ENCODE measurements around the gene CPNE2. TPM values are rescaled to one million over a fixed set of nuclear protein-coding genes. Genes with fewer than 3 reads are reported as not detected.

CPNE2 gene
- total RNA-seq, 1 experiment from 2014 or later: 43.0 TPM

DNA sequence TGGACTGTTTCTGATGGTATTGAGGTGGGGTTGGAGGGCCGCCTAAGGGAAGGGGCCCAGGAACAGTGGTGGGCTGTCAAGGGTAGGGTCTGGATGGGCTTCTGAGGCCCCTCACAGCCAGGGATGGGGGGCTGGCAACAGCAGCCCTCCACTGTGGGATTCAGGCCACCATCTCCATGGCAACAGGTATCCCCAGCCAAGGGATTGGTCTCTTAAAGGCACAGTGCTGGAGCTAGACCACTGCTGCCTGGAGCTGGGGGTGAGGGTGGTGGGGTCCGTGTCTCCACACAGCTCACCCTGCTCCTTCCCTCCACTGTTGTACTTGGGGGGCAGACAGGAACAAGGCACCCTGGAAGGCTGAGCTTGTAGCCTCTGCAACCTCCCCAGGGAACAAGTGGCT lies 51.6 kb downstream of the CPNE2 start:
- no peak for DNase-seq (ENCODE audit: low spot score)

DNA sequence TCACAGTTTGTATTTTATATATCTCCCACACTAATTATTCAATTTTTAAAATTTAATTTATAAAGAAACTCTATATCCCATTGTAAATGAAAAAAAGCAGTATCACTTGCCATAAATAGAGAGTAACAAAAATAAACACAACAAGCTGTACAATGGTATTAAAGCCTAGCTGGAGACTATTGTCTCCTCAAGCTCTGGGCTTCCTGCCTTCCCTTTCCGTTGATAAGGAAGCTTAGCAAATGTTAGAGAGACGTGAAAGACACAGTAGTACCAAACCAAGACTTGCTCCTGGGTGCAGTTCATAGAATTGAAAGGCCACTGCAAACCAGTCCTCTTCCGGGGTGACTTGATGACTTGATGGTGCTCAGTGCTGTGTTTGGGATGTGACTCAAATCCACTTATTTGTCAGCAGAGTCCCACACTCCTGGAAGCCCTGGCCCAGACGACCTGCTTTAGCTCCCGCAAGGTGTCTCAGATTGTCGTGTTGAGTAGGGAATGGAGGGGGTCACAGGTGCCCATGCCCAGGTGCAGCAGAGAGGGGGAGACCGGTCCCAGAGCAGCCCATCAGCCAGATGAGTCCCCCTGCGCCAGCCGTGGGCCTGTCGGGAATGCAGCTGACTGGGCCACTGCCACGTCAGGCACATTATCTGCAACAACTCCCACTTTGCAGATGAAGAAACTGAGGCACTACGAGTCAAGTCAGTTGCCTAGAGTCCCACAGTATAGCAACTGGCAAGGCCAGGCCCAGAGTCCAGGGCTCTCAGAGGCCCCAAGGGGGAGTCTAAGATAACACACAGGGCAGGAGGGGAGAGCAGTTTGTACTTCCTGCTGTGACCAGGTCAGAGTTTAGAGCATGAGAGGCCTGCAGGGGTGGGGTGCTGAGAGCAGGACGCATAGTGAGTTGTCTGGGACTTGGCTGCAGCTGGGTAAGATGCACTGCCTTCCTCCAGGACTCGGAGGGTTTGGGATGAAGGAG lies 53.0 kb downstream of the CPNE2 start:
- DNase-seq (ENCODE audit: low spot score): no peak

DNA sequence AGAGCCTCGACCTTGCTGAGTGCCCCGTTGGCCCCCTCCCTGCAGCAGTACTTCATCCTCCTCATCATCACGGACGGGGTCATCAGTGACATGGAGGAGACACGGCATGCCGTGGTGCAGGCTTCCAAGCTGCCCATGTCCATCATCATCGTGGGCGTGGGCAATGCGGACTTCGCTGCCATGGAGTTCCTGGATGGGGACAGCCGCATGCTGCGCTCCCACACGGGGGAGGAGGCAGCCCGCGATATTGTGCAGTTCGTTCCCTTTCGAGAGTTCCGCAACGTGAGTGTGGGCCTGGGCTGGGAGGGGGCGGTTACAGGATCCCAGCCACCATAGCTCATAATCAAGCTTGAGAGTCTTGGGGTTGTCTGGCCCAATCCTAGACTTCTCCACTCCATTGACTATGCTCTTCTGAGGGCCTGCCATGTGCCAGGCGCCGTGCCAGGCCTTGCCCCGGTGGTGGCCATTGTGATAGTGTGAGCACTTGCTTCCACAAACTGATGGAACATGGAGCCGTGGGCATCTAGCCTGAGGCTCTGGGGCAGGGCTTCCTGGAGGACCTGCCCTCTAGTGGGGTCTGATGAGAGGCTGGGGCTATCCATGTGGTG lies 53.8 kb downstream of the CPNE2 start:
- DNase-seq (ENCODE audit: low spot score): no peak

DNA sequence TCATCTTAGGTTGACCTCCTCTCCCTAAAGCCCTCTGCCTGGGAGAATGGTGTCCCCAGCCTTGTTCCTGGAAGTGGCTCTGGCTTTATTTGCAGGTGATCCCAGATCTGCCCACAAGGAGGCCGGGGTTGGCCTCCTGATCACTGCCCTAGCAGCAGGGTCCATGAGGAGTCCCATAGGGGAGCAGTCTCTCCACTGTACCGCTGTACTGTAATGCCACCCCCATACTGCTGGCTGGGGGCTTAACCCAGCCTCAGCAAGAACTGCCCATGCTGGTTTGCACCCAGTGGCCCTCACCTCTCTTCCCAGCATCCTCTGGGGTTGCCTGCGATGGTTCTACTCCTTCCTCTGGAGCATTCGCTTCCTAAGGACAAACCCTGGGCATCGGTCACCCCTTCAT lies 54.4 kb downstream of the CPNE2 start:
- DNase-seq (ENCODE audit: low spot score): no peak

DNA sequence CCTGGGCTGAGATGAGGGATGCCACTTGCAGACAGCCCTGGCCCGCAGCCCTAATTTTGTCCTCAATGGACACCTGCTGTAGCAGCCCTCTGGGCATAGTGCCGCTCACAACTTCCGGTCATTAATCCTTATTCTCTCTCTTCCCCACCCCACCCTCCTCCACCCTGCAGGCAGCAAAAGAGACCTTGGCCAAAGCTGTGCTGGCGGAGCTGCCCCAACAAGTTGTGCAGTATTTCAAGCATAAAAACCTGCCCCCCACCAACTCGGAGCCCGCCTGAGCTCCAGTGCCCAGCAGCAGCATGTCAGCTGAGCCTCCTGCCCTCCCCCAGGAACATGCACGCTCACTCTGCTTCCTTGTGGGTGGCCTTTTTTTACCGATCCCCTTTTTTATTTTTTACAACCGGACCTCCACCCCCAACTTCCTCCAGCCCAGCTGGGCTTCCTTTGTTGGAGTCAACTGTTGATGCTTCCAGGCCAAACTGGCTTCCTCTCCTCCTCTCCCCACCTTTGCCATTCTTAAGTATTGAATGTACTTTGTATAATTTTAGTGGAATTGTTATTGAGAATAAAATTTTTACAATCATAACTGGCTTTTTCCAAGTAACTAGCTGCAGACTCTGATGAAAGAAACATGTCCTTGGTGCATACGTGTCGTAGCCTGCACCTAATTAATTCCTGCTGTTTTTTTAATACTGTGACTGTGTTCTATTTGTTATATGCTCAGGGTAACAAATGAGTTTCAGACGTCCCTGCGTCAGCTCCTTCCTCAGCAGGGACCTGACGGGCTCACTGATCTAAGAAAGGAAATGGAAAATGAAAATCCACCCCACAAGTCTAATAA lies 55.2 kb downstream of the CPNE2 start:
- peak; percentile 57 for DNase-seq (ENCODE audit: low spot score)

DNA sequence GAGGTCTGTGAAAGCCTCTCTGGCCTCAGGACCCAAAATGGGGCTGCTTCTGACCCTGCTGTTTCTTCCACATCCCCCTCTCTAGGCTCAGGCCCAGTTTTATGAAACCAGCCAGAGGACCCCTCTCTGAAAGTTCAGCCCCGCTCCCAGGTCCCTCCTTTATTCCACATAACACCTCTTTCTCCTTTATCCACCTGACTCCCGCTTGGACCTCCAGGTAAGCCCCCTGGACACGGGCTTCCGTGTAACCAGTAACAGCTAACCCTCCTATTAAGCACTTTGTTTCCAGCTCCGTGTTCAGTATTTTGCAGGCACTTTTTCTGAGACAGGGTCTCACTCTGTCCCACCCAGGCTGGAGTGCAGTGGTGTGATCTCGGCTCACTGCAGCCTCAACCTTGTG lies 56.1 kb downstream of the CPNE2 start:
- DNase-seq (ENCODE audit: low spot score): no peak

DNA sequence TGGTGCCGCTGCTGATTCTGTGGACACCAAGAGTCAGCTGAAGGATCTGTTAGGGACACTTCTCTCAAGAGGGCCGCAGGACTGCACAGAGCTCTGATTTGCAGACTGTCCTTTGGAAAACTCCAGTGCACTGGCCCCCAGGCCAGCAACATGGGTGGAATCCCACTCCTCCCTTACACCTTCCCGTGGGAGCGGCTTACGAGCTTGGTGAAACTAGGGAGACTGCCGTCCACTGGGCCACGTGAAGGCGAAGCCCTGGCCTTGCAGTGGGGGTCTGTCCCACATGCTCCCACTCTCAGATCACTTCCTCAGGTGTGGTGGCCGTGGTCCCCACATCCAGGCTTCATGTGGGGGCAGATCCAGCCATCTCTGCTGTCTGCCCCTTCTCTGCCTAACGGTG lies 57.0 kb downstream of the CPNE2 start:
- no peak for DNase-seq (ENCODE audit: low spot score)

DNA sequence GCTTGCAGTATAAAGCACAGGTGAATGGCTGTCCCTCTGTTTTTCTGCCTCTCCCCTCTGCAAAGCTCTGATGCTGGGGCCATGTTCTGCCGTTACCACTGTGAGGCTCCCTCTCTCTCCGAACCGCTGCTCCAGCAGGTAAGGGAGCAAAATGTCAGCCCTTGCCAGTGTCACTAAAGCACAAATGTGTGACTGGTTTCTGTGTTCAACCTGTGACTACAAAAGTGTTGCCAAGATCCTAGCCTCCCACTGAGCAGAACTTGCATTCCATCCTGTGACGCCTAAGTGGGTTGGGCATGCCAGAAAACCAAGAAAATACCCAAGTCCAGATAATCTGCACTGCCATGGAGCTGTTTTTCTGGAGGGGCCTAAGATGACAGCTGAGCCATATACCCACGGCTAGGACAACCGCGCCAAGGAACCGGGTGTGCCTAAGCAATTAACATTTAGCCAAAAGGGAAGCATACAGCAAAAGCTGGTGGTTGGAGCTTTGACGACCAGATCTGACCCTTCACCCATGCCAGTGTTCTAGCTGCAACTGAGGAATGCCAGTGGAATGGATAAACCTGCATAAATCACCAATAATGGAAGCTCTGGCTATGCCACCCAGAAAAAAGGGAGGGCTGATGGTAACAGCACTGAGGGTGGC lies 58.4 kb downstream of the CPNE2 start:
- peak; percentile 55 for DNase-seq (ENCODE audit: low spot score)

DNA sequence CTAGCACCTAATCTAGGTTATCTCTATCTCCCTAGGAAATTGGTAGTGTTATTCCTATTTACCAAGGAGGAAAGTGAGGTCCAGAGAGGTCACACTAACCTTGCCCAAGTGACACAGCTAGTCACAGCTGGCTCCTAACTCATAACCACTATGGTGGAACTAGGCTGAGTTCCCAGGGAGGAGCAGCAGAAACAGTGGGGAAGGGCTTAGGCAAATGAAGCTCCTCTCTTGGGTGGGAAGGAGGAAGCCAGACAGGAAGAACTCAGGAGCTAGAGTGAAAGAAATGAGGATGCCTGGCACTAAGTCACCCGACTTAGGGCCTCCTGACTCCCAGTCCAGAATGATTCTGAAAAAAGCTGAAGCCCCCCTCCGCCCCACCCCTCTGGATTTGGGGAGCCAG lies 59.0 kb downstream of the CPNE2 start:
- no peak for DNase-seq (ENCODE audit: low spot score)

DNA sequence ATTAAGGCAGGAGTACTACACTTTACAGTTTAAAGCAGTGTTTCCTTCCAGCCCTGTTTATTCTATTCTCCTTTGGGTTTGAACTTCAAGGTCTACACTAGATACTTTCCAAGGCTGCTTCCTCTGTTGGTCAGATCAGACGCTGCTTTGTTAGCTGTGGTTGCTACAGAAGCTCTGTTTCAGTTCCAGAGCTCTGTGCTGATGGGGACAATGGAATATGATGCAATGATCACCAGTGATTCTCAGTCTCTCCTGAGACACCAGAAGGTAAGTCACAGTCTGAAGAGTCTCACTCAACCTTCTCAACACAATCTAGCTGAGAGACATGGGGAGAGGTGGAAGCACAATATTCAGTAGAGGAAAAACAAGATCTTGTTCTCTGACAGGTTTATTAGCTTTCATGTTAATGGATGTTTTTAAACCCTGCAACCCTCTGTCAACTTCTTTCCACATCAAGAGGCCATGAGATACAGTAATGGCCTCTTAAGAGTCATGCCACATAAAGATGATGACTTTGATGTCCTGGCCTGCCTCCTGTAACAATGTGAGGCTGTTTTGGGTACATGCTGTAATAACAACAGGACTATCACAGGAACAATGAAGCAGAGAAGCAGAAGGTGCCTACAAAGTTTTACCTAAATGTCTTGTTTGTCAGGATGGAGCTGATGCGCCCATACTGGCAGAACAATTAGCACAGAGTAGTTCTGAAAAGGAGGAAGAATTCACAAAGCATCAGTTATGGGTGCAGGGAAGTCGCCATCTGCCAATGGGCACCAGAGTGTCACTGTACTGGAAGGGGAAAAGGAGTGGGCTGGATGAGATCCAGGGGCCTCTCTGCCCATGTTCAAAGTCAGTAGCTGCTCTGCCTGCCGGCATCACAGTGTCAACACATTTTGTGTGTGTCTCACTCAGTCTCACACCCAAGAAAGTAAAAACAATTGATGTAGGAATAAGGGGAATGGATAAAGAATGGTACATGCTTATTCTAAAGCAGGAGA lies 60.0 kb downstream of the CPNE2 start:
- no peak for DNase-seq (ENCODE audit: low spot score)

DNA sequence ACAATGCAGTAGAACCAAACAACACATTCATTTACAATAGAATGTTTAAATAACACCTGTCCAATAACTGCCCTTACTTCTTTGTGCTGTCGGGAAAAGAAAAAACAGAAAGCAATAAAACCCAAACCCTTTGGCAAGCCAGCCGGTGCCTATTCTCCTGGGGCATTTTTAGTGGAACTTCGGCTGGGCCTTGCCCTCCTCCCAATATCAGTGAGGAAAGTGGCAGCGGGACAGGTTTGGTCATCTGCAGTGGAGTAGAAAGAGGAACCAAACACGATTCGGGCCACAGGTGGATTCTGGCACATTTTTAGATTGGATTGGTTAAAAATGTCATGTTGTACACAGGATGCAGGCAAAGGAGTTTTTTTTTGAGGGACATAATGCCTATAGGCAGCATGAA lies 61.5 kb downstream of the CPNE2 start:
- no peak for DNase-seq (ENCODE audit: low spot score)

DNA sequence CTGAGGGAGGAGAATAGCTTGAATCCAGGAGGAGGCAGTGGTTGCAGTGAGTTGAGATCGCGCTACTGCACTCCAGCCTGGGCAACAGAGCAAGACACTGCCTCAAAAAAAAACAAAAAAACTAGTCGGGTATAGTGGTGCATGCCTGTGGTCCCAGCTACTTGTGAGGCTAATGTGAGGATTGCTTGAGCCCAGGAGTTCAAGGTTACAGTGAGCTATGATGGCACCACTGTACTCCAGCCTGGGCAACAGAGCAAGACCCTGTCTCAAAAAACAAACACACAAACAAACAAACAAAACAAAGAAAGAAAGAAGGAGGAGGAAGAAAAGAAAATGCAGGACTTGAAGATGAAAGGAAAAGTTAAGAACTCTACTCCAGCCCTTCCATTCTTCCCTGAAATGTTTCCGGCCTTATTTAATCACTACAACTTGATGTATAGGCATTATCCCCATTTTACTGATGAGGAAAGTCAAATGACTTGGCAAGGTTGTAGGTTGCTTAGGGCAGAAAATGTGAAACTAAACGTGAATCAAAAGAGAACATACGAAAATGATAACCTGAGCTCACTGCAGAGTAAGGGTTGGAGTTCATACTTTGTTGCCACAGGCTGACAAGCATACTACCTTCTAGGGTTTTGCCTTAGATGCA lies 63.4 kb downstream of the CPNE2 start:
- DNase-seq (ENCODE audit: low spot score): no peak

DNA sequence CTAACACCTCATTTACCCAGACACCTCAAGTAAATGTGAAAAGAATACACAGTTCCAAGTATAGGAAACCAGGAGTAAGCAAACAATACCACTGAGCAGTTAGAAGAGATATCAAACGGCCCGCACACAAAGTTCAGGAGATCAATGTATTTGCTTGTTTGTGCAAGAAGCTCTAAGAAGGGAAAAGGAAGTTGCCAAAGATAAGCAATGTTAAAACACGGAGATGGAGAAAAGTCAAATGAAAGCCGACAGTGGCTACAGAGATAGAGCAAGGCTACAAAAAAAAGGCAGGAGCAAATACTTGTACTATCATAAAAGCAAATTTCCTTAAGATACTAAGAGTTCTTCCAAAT lies 63.9 kb downstream of the CPNE2 start:
- DNase-seq (ENCODE audit: low spot score): no peak

DNA sequence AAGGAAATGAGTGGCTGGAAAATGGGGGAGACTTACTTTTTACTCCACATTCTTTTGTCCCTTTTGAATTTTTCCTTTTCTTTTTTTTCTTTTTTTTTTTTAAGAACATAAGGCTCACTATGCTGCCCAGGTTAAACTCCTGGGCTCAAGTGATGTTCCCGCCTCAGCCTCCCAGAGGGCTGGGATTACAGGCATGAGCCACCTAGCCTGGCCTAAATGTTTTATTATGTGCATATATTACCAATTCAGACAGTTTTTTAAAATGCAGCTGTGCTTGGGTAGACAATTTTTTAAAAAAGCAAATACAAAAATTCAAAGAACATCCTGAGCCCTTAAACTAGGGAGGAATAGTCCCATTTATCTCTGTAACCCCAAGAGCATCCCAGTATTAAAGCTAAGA lies 65.2 kb downstream of the CPNE2 start:
- no peak for DNase-seq (ENCODE audit: low spot score)

DNA sequence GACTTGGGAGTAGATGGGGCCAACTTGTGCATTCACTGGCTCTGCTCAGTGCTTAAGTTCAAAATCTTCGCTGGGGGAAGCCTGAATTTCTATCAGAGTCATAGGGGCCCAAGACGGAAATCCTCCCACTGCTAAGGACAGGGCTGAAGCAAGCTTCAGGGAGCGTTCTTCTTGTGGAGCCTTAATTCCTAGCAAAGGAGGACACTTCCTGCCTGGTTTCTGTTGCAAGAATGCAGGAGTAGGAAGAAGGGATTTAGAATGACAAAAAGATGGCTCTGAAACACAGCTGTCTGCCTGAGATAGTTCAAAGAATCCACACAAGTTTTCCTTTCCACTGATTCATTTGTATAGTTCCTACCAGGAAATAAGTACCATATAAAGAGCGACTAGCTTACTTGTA lies 67.1 kb downstream of the CPNE2 start:
- no peak for DNase-seq (ENCODE audit: low spot score)

DNA sequence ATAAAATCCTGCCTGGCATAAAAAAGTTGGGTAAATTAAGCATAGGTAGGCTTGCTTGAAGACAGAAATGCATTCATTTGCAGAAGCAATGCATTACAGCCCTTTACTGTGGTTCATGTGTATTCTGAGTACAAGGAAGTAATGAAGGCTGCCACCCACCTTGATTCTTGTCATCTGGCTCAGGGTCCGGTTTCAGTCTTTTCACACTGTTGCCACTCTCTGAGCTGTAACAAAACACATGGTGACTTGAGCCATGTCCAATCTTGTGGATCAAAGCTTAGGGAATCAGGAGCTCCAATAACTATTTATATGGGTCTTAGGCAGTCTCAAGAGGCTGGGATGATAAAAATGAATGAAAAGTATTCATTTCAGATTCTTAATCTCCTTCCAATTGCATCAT lies 71.5 kb downstream of the CPNE2 start:
- no peak for DNase-seq (ENCODE audit: low spot score)

DNA sequence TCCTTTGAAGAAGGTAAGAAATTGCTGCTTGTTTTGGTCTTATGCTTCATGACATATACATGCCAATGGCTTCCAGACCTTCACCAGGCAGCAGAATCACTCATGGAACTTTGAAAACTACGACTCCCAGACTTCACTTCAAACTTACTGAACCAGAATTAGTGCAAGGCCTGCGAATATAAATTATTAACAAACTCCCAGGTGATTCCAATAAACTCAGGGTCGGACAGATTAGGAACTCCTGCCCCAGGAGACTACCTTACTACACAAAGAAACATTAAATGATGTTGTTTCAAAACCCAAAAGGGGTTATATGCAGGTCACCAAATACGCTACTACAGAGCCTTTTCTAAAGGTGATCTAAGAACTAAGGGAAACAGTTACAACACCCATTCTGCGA lies 73.1 kb downstream of the CPNE2 start:
- DNase-seq (ENCODE audit: low spot score): no peak

DNA sequence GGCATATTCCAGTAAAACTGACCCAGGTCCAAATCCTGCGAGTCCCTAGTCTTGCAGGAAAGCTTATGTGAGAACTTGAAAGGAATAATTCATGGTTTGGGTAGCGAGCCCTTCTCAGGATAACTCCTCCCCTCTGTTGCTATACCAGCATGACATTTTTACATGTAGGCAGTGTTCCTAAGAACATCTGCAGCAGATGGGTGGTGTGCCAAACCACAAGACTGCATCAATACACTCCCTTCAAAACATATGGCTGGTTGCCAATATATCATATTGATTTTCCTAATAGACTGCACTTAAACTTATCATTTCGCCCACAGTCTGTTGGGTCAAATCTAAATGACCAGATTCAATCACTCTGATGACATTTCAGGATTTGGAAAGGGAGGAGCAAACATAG lies 73.6 kb downstream of the CPNE2 start:
- DNase-seq (ENCODE audit: low spot score): no peak

DNA sequence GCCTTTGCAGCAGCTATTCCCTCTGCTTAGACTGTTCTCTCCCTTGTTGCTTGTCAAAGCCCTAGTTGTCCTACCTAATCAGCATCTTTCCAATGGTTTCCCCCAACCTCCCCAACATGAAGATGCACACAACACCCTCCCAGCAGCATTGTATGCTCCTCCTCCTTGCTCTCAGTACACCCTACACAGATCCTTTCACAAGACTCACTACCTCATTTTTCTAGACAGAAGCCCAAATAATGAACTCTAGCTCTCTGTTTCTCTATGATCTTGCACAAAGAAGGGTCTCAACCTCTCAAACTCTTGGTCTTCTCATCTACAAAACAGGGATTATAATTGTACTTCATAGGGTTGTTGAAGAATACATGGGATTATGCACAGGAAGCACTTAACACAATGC lies 74.1 kb downstream of the CPNE2 start:
- no peak for DNase-seq (ENCODE audit: low spot score)

DNA sequence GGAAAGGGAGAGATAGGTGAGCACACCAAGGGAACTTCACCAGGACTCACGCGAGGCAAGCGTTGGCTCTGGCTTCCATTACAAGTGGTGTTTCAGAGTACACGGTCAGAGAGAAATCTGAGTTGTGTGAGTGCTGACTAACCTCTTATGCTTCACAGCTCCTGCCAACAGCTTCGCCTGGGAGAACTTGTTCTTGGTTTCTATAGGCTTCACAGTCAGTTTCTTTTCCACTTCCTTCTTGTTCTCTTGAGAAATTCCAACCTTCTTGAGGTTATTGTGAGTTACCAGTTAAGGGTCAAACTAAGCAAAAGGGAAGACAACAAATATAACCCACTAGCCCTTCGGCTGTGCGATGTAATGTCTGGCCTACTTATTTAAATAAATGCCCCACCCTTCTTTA lies 74.6 kb downstream of the CPNE2 start:
- DNase-seq (ENCODE audit: low spot score): no peak
